Stimulated activated CD4-positive, alpha-beta T cell treated with anti-CD3 and anti-CD28 coated beads, Interleukin-4, amount 100 ng/mL, for 48 hours (primary cell): ENCODE measurements around the gene CBLIF.
"Not testable (repeated sequence)": the region's sequence is repeated elsewhere in the genome, so short reads cannot be mapped to it uniquely, and the experiment has no call there.

Experiments used
- DNase-seq, 2 donors: peaks; one replicate each; pipeline ENCODE4 v3.0.0-alpha.2; 2020; ENCODE audit warnings: low read depth in 2 of 2

Gene CBLIF

GRCh38 chr11:59794417-59794816, 50.9 kb downstream of the CBLIF start:
- no peak for DNase-seq

GRCh38 chr11:59792507-59792906, 52.8 kb downstream of the CBLIF start:
- DNase-seq: no peak

GRCh38 chr11:59791639-59792038, 53.7 kb downstream of the CBLIF start:
- no peak for DNase-seq

GRCh38 chr11:59787816-59788215, 57.5 kb downstream of the CBLIF start:
- no peak for DNase-seq

GRCh38 chr11:59787255-59787588, 58.1 kb downstream of the CBLIF start:
- no peak for DNase-seq

GRCh38 chr11:59785818-59786217, 59.5 kb downstream of the CBLIF start:
- no peak for DNase-seq

GRCh38 chr11:59784441-59784840, 60.9 kb downstream of the CBLIF start:
- not testable (repeated sequence) for DNase-seq

- no peak for DNase-seq
These were observed 61.6 kb downstream of the CBLIF start for GRCh38 chr11:59783632-59784090.

- no peak for DNase-seq
These were observed 63.2 kb downstream of the CBLIF start for GRCh38 chr11:59782080-59782479.

- DNase-seq: no peak
These were observed 65.8 kb downstream of the CBLIF start for GRCh38 chr11:59779487-59779886.
